Skin of body (tissue), 2 donors: ENCODE measurements around the gene NDOR1. TPM values are rescaled to one million over a fixed set of nuclear protein-coding genes. Genes with fewer than 3 reads are reported as not detected.
"Not testable (repeated sequence)": the region's sequence is repeated elsewhere in the genome, so short reads cannot be mapped to it uniquely, and the experiment has no call there.

ENCODE experiments used
- DNase-seq: peaks from one replicate; lab custom pipeline; 2025; lab: John Stamatoyannopoulos, UW
- total RNA-seq: library from RNA; depleted of rRNA; stranded (reverse); fragments of >200 nt; gene quantifications from one replicate; pipeline ENCODE4 v1.2.3, GENCODE V29; 2014

Gene NDOR1
- total RNA-seq, 1 donor from 2014 or later: 3.0 TPM

- DNase-seq: no peak
Measured at GRCh38 chr9:137230705-137231371, 25.3 kb downstream of the NDOR1 start, which contains the start of gene SLC34A3. SLC34A3 (plus strand) TSS chr9:137230901; CDS start chr9:137231703, 802 bp downstream.

- no peak for DNase-seq
Measured at GRCh38 chr9:137231372-137232039, 26.0 kb downstream of the NDOR1 start.

GRCh38 chr9:137232101-137232500 is 26.6 kb downstream of the NDOR1 start:
- DNase-seq: no peak

GRCh38 chr9:137232510-137232909 is 27.0 kb downstream of the NDOR1 start:
- no peak for DNase-seq

GRCh38 chr9:137233143-137233980 is 27.9 kb downstream of the NDOR1 start:
- no peak for DNase-seq

GRCh38 chr9:137234055-137234697 is 28.7 kb downstream of the NDOR1 start:
- DNase-seq: no peak

- no peak for DNase-seq
Measured at GRCh38 chr9:137234758-137235423, 29.4 kb downstream of the NDOR1 start.

- DNase-seq: no peak
Measured at GRCh38 chr9:137235424-137236237, 30.1 kb downstream of the NDOR1 start.

- peak; percentile 18 for DNase-seq
Measured at GRCh38 chr9:137236238-137236935, 30.9 kb downstream of the NDOR1 start.

- DNase-seq: no peak
Measured at GRCh38 chr9:137236936-137237421, 31.5 kb downstream of the NDOR1 start.

GRCh38 chr9:137237759-137238726 is 32.5 kb downstream of the NDOR1 start:
- DNase-seq: no peak

GRCh38 chr9:137239541-137240200 is 34.2 kb downstream of the NDOR1 start:
- not testable (repeated sequence) for DNase-seq

GRCh38 chr9:137240318-137240840 is 34.9 kb downstream of the NDOR1 start:
- DNase-seq: peak; percentile 79

- DNase-seq: peak; percentile 100
Measured at GRCh38 chr9:137240841-137241489, 35.5 kb downstream of the NDOR1 start, which contains the start of gene TUBB4B. TUBB4B (plus strand) TSS chr9:137241287; CDS start chr9:137241361, 74 bp downstream.

GRCh38 chr9:137241490-137242268 is 36.2 kb downstream of the NDOR1 start:
- DNase-seq: no peak
